CD4-positive, alpha-beta T cell treated with Interleukin-15 for 1 hour (primary cell): ENCODE data around the gene UBE2E1.
A peak's percentile ranks its signal among the peaks of the same experiment; 100 is the strongest.

ENCODE experiments used
- DNase-seq: peaks from one replicate; pipeline ENCODE4 v3.0.0-alpha.2; 2020

Gene UBE2E1

GRCh38 chr3:23805633-23806533 is at the start of gene UBE2E1:
Gene UBE2E1 (plus strand): TSS chr3:23805955. CDS start chr3:23807270, 1,315 bp downstream.
- DNase-seq = peak; percentile 89

GRCh38 chr3:23756206-23756840 is 49.4 kb upstream of the UBE2E1 start:
- no peak for DNase-seq

- DNase-seq = no peak
These were observed 47.4 kb upstream of the UBE2E1 start for GRCh38 chr3:23758253-23758838.

DNA sequence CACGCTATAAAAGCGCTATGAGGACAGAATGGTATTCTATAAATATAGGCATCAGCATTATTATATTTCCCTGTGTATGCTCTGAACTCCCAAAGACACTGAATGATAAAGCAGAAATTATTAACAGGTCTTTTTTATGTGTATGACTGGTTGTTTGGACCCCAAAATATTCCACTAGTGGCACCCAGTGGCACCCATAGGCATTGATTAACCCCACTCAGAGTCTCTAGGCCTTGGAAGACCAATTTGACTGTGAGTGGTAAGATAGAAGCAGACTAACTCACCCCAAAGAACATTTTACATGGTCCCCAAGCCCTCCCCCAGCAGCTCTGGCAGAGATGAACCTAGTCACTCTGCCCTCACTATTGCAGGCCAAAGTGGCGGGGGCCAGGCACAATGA is 45.4 kb upstream of the UBE2E1 start:
- DNase-seq = no peak

DNA sequence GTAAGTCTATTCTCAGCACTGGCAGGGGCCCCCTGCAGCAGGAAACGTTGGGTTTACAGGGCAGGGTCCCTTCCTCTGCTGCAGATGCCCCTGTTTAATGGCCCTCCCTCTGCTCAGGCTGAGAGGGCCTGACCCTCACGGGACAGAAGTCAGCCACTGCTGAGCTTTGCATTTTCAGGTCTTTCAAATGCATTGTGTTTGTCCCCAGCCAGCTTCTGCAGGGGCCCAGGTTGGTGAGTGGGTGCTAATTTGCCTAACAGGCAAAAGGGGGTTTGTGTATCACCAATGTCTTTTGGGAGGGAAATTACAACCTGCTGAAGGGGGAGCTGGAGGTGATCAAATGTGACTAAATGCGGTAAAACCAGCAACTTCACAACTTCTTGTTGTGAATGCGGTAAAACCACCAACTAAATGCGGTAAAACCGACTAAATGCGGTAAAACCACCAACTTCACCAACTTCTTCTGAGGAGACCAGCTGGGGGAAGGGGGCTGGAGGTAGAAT is 44.8 kb upstream of the UBE2E1 start:
- DNase-seq = no peak

DNA sequence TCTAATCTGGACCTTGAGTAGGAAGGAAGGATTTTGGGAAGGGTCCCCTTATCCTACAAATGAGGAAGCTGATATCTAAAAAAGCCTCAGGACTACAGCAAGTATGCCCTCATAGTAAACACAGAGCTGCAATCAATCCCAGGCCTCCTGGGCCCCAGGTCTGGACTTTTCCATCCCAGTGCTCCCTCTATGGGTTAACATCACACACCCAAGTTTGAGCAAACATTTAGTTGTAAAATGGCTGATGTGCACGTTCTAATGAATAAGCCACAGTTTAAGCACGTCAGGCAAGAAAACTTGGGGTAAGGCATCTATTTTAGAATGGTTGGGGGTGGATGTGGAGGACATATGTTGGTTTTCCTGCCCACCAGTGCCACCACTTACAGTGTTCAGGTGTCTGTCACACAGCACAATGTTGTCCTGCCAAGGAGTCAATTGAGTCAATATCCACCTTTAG is 44.3 kb upstream of the UBE2E1 start:
- no peak for DNase-seq

DNA sequence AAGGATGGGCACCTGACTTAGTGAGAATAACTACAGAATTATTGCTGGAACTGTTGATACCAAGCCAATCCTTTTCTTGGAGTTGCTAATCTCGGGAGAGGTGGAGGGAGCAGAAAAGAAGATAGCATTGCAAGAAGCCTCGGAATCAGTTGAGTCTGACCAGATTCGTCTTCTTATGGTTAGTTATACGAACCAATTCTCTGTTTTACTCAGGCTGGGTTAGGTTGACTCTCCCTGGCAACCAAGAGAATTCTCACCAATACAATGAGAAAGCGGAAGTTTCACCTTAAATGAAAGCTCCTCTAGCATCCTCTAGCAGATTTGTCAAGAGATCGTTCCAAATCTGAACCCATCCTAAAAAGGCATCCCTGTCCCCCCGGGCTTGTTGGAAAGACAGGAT is 43.5 kb upstream of the UBE2E1 start:
- DNase-seq = no peak

DNA sequence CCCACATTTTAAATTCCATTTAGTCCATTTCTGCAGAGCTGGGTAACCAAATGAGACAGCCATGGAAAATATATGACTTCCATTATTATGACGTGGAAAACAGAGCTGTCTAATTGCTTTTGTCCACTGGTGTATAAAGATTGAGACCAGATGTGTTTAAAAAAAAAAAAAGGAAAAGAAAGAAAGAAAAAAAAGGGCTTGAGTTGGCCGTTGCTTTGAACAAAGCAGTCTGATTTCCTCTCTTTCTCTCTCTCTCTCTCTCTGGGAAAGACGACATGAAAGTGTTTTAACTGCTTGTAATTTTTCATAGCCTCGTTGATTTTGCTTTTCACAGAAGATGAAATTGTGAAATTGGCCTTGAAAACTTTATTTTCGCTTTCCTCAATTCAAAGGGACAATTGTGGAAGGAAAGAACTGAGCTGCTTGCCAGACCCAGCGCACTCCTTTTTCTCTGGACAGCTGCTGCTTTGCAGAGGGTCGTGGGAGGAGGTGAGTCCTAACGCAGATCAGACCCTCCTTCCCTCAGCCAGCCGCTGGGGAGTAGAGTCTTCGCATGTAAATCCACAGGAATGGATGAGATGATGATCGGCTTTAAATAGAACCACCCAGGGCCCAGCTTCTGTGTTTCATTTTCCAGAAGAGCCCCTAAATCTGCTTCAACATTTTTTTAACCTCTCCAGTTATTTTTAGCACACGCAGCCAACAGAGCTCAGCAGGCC is 42.8 kb upstream of the UBE2E1 start:
- no peak for DNase-seq

DNA sequence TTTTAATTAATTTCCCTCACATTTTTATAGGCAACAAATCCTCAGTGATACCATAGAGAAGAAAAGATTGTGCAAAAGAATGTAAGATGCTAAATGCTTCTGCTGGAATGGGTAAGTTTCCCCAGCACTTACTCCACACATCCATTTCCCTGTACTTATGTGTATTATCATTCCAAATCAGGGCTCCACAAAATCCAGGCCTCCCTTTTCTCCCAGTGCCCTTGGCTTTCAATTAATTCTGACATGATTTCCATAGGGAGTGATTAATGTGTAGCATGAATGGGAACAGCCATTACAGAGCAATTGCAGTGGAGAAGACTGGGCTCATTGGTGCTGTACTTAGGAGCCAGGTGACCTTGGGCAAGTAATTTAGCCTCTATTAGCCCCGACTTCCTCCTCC is 41.3 kb upstream of the UBE2E1 start:
- DNase-seq = no peak

DNA sequence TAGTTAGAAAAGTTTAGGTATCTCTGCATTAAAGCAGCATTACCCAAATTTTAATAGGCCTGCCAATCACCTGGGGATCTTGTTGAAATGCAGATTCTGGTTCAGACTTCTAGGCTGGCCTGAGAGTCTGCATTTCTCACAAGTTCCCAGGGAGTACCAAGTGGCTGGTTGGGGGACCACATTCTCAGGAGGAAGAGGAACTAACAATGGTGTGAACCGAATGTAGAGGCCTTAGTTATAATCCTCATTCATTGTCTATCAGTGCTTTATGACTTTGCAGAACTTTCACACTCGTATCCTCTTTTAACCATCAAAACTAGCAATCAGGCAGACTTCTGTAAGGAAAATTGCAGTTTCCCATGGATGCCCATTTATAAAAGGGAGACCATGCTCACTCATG is 38.2 kb upstream of the UBE2E1 start:
- no peak for DNase-seq

DNA sequence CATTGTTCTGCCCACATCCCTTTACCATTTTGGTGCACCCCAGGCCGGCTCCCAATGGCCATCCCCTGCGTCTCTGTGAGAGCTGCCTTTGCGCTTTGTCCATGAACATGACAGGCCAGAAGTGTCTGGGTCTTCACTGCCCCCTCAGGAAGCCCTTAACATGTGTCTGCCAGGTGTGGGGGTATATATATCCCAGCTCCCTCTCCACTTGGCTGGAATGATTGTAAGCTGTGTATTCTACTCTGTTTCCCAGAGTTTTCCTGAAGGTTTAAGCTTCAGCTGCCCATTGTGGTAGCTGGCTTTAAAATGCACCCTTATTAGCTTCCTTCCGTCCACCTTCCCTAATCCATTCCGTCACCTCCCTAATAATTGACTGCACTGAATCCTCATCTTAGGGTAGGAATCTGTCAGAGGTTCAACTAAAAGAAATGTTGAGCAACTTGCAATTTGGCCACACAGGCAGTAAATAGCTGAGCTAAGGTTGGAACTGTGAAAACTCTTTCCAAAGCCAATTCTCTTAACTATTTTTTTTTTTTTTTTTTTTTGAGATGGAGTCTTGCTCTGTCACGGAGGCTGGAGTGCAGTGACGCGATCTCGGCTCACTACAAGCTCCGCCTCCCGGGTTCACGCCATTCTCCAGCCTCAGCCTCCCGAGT is 30.4 kb upstream of the UBE2E1 start:
- DNase-seq = no peak

- no peak for DNase-seq
These were observed 29.3 kb upstream of the UBE2E1 start for GRCh38 chr3:23776352-23776891.

DNA sequence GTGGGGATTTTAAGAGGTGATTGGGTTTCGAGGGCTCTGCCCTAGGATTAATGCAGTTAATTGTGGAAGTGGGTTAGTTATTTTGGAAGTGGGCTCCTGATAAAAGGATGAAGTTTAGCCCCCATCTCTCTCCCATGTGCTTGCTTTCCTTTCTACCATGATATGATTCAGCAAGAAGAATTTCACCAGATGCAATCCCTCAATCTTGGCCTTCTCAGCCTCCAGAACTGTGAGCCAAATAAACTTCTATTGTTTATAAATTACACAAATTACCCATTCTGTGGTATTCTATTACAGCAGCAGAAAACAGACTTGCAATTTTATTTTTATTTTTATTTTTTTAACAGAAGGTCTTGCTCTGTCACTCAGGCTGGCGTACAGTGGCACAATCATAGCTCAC is 27.3 kb upstream of the UBE2E1 start:
- no peak for DNase-seq

- DNase-seq = no peak
These were observed 25.9 kb upstream of the UBE2E1 start for GRCh38 chr3:23779841-23780240.

DNA sequence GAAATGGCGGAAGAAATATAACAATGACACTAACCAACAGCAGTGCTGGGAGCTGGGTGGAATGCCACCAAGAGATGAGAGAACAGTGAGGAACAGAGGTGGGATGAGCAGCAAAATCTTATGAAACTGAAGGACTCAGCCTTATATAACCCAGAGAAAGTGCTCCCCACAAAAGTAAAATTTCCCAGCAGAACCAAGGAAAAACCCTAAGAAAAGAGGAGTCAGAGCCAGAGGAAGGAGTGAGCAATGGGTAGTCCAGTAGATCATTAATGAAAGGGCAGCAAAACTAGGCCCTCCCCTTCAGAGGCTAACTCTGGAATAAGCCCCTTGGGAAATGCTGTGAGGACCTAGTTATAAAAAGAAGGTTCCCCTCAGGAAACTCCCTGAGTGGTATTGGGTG is 24.7 kb upstream of the UBE2E1 start:
- no peak for DNase-seq

DNA sequence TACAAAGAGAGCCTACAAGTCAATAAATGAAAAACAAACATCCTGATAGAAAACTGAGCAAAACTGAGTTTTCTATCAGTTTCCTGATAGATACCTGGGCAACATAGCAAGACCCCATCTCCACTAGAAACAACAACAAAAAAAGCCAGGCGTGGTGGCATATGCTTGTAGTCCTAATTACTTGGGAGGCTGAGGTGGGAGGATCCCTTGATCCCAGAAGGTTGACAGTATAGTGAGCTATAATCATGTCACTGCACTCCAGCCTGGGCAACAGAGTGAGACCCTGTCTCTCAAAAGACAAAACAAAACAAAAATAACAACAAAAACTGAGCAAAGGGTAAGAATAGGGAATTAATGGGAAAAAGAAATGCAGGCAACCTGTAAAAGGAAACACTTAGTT is 23.9 kb upstream of the UBE2E1 start:
- no peak for DNase-seq

- no peak for DNase-seq
These were observed 20.6 kb upstream of the UBE2E1 start for GRCh38 chr3:23785097-23785645.

DNA sequence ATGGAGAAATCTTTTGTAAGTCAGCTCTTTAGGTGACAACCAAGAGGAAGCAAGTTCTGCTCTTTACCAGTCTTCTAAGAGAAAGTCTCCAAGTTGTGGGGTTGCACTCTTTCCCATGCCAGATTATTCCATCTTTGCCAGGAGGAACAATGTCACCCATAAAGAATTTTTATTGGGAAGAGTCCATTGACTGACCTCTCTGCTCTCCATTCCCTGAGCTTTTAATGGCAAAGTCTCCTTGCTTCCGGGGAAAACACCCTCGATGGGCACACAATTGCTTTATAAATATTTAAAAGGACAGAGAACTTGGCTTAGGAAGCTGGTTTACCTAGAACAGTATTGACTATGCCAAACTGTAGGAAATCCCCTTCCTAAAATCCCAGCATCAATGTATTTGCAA is 19.9 kb upstream of the UBE2E1 start:
- no peak for DNase-seq

- DNase-seq = no peak
These were observed 14.1 kb upstream of the UBE2E1 start for GRCh38 chr3:23791678-23792077.

GRCh38 chr3:23793528-23794134 is 12.1 kb upstream of the UBE2E1 start:
- DNase-seq = no peak

GRCh38 chr3:23795096-23795495 is 10.7 kb upstream of the UBE2E1 start:
- DNase-seq = no peak
